ENCODE results near the gene TLR5.

The TLR5 gene

GRCh38 chr1:223084464-223084866 lies 58.6 kb downstream of the TLR5 start:
- Histone ChIP-seq H3K9ac (ENCODE audit: low read length in 2 of 2) (no peak overlapping the region), H3K4me3 (ENCODE audit: low read length in 2 of 2) (no peak overlapping the region), H3K27ac (ENCODE audit: low read length) (peak overlapping the region; percentile 82), H3K4me1 (ENCODE audit: control insufficient read depth, insufficient read depth, low read length) (peaks cover 60% of the 10 kb centered on the region), H3K9me3 (ENCODE audit: control insufficient read depth in 2 of 2, low read length in 2 of 2) (no peaks in the 10 kb centered on the region), H3K27me3 (ENCODE audit: control insufficient read depth in 1 of 2, insufficient read depth in 2 of 2, low read length in 2 of 2) (no peaks in the 10 kb centered on the region), H3K36me3 (ENCODE audit: control insufficient read depth in 2 of 2, insufficient read depth in 2 of 2, low read length in 2 of 2) (no peaks in the 10 kb centered on the region)

GRCh38 chr1:223083831-223084230 lies 59.2 kb downstream of the TLR5 start:
- H3K9ac ChIP-seq (ENCODE audit: low read length in 2 of 2), result no peak overlapping the region
- H3K27ac ChIP-seq (ENCODE audit: low read length), result peak overlapping the region; percentile 82
- H3K9me3 ChIP-seq (ENCODE audit: control insufficient read depth in 2 of 2, low read length in 2 of 2), result no peaks in the 10 kb centered on the region
- no peak overlapping the region for H3K4me3 ChIP-seq (ENCODE audit: low read length in 2 of 2)
- no peaks in the 10 kb centered on the region for H3K27me3 ChIP-seq (ENCODE audit: control insufficient read depth in 1 of 2, insufficient read depth in 2 of 2, low read length in 2 of 2)
- H3K36me3 ChIP-seq (ENCODE audit: control insufficient read depth in 2 of 2, insufficient read depth in 2 of 2, low read length in 2 of 2), result no peaks in the 10 kb centered on the region
- peaks cover 57% of the 10 kb centered on the region for H3K4me1 ChIP-seq (ENCODE audit: control insufficient read depth, insufficient read depth, low read length)

- H3K9me3 ChIP-seq (ENCODE audit: control insufficient read depth in 2 of 2, low read length in 2 of 2), result no peaks in the 10 kb centered on the region
- no peaks in the 10 kb centered on the region for H3K36me3 ChIP-seq (ENCODE audit: control insufficient read depth in 2 of 2, insufficient read depth in 2 of 2, low read length in 2 of 2)
- peak overlapping the region; percentile 82 for H3K27ac ChIP-seq (ENCODE audit: low read length)
- no peak overlapping the region for H3K9ac ChIP-seq (ENCODE audit: low read length in 2 of 2)
- no peak overlapping the region for H3K4me3 ChIP-seq (ENCODE audit: low read length in 2 of 2)
- H3K27me3 ChIP-seq (ENCODE audit: control insufficient read depth in 1 of 2, insufficient read depth in 2 of 2, low read length in 2 of 2), result no peaks in the 10 kb centered on the region
- peaks cover 51% of the 10 kb centered on the region for H3K4me1 ChIP-seq (ENCODE audit: control insufficient read depth, insufficient read depth, low read length)
Observed at GRCh38 chr1:223082914-223083313, 60.1 kb downstream of the TLR5 start.

- H3K9ac ChIP-seq (ENCODE audit: low read length in 2 of 2), result peak overlapping the region in 1 of 2 donors; percentile 58
- peak overlapping the region; percentile 40 to 69 for H3K4me3 ChIP-seq (ENCODE audit: low read length in 2 of 2)
- peaks cover 48% of the 10 kb centered on the region for H3K4me1 ChIP-seq (ENCODE audit: control insufficient read depth, insufficient read depth, low read length)
Observed at GRCh38 chr1:223081181-223081994, 61.7 kb downstream of the TLR5 start.

GRCh38 chr1:223079498-223079897 lies 63.5 kb downstream of the TLR5 start:
- Histone ChIP-seq H3K36me3 (ENCODE audit: control insufficient read depth in 2 of 2, insufficient read depth in 2 of 2, low read length in 2 of 2) (no peaks in the 10 kb centered on the region), H3K4me1 (ENCODE audit: control insufficient read depth, insufficient read depth, low read length) (peaks cover 43% of the 10 kb centered on the region), H3K4me3 (ENCODE audit: low read length in 2 of 2) (no peak overlapping the region), H3K27me3 (ENCODE audit: control insufficient read depth in 1 of 2, insufficient read depth in 2 of 2, low read length in 2 of 2) (no peaks in the 10 kb centered on the region), H3K27ac (ENCODE audit: low read length) (no peak overlapping the region), H3K9me3 (ENCODE audit: control insufficient read depth in 2 of 2, low read length in 2 of 2) (no peaks in the 10 kb centered on the region), H3K9ac (ENCODE audit: low read length in 2 of 2) (no peak overlapping the region)

More at GRCh38 chr1:223081181-223081994, 61.7 kb downstream of the TLR5 start:
- H3K27me3 ChIP-seq (ENCODE audit: control insufficient read depth in 1 of 2, insufficient read depth in 2 of 2, low read length in 2 of 2), result no peaks in the 10 kb centered on the region
- no peaks in the 10 kb centered on the region for H3K9me3 ChIP-seq (ENCODE audit: control insufficient read depth in 2 of 2, low read length in 2 of 2)
- H3K27ac ChIP-seq (ENCODE audit: low read length), result peak overlapping the region; percentile 53
- H3K36me3 ChIP-seq (ENCODE audit: control insufficient read depth in 2 of 2, insufficient read depth in 2 of 2, low read length in 2 of 2), result no peaks in the 10 kb centered on the region

- Histone ChIP-seq H3K27me3 (ENCODE audit: control insufficient read depth in 1 of 2, insufficient read depth in 2 of 2, low read length in 2 of 2) (no peaks in the 10 kb centered on the region), H3K36me3 (ENCODE audit: control insufficient read depth in 2 of 2, insufficient read depth in 2 of 2, low read length in 2 of 2) (no peaks in the 10 kb centered on the region), H3K4me3 (ENCODE audit: low read length in 2 of 2) (no peak overlapping the region), H3K27ac (ENCODE audit: low read length) (no peak overlapping the region), H3K9me3 (ENCODE audit: control insufficient read depth in 2 of 2, low read length in 2 of 2) (no peaks in the 10 kb centered on the region), H3K4me1 (ENCODE audit: control insufficient read depth, insufficient read depth, low read length) (peaks cover 34% of the 10 kb centered on the region), H3K9ac (ENCODE audit: low read length in 2 of 2) (no peak overlapping the region)
Observed at GRCh38 chr1:223077247-223077833, 65.7 kb downstream of the TLR5 start.

GRCh38 chr1:223076362-223076761 lies 66.7 kb downstream of the TLR5 start:
- no peaks in the 10 kb centered on the region for H3K9me3 ChIP-seq (ENCODE audit: control insufficient read depth in 2 of 2, low read length in 2 of 2)
- peaks cover 32% of the 10 kb centered on the region for H3K4me1 ChIP-seq (ENCODE audit: control insufficient read depth, insufficient read depth, low read length)
- H3K27ac ChIP-seq (ENCODE audit: low read length), result no peak overlapping the region
- H3K27me3 ChIP-seq (ENCODE audit: control insufficient read depth in 1 of 2, insufficient read depth in 2 of 2, low read length in 2 of 2), result no peaks in the 10 kb centered on the region
- H3K36me3 ChIP-seq (ENCODE audit: control insufficient read depth in 2 of 2, insufficient read depth in 2 of 2, low read length in 2 of 2), result no peaks in the 10 kb centered on the region
- no peak overlapping the region for H3K9ac ChIP-seq (ENCODE audit: low read length in 2 of 2)
- H3K4me3 ChIP-seq (ENCODE audit: low read length in 2 of 2), result no peak overlapping the region

- Histone ChIP-seq H3K36me3 (ENCODE audit: control insufficient read depth in 2 of 2, insufficient read depth in 2 of 2, low read length in 2 of 2) (no peaks in the 10 kb centered on the region), H3K4me3 (ENCODE audit: low read length in 2 of 2) (no peak overlapping the region), H3K4me1 (ENCODE audit: control insufficient read depth, insufficient read depth, low read length) (peaks cover 29% of the 10 kb centered on the region), H3K9ac (ENCODE audit: low read length in 2 of 2) (no peak overlapping the region), H3K9me3 (ENCODE audit: control insufficient read depth in 2 of 2, low read length in 2 of 2) (no peaks in the 10 kb centered on the region), H3K27me3 (ENCODE audit: control insufficient read depth in 1 of 2, insufficient read depth in 2 of 2, low read length in 2 of 2) (no peaks in the 10 kb centered on the region), H3K27ac (ENCODE audit: low read length) (no peak overlapping the region)
Observed at GRCh38 chr1:223075834-223076233, 67.2 kb downstream of the TLR5 start.

GRCh38 chr1:223074445-223075300 lies 68.4 kb downstream of the TLR5 start:
- Histone ChIP-seq H3K27ac (ENCODE audit: low read length) (no peak overlapping the region), H3K4me3 (ENCODE audit: low read length in 2 of 2) (no peak overlapping the region), H3K9ac (ENCODE audit: low read length in 2 of 2) (no peak overlapping the region), H3K27me3 (ENCODE audit: control insufficient read depth in 1 of 2, insufficient read depth in 2 of 2, low read length in 2 of 2) (no peaks in the 10 kb centered on the region), H3K36me3 (ENCODE audit: control insufficient read depth in 2 of 2, insufficient read depth in 2 of 2, low read length in 2 of 2) (no peaks in the 10 kb centered on the region), H3K4me1 (ENCODE audit: control insufficient read depth, insufficient read depth, low read length) (peaks cover 31% of the 10 kb centered on the region), H3K9me3 (ENCODE audit: control insufficient read depth in 2 of 2, low read length in 2 of 2) (no peaks in the 10 kb centered on the region)

GRCh38 chr1:223068900-223069665 lies 74.0 kb downstream of the TLR5 start:
- no peak overlapping the region for H3K9ac ChIP-seq (ENCODE audit: low read length in 2 of 2)
- H3K4me3 ChIP-seq (ENCODE audit: low read length in 2 of 2), result no peak overlapping the region
- H3K27me3 ChIP-seq (ENCODE audit: control insufficient read depth in 1 of 2, insufficient read depth in 2 of 2, low read length in 2 of 2), result no peaks in the 10 kb centered on the region
- no peaks in the 10 kb centered on the region for H3K36me3 ChIP-seq (ENCODE audit: control insufficient read depth in 2 of 2, insufficient read depth in 2 of 2, low read length in 2 of 2)
- peaks cover 2% of the 10 kb centered on the region for H3K4me1 ChIP-seq (ENCODE audit: control insufficient read depth, insufficient read depth, low read length)
- H3K9me3 ChIP-seq (ENCODE audit: control insufficient read depth in 2 of 2, low read length in 2 of 2), result no peaks in the 10 kb centered on the region
- H3K27ac ChIP-seq (ENCODE audit: low read length), result no peak overlapping the region
